Uterus (tissue), 2 donors: ENCODE measurements around the gene IRX4.

Source experiments
- POLR2A ChIP-seq, 2 donors: fragments of 450-650 bp; IDR thresholded peaks; one replicate each; pipeline ENCODE4 v1.6.1; 2016; ENCODE audit warnings: antibody characterized with exemption in 2 of 2, mild to moderate bottlenecking in 1 of 2, moderate library complexity in 1 of 2
- TF ChIP-seq, protein P1 (sequence below), 4 experiments: fragments of 200-600 bp in 2 of 4; fragments of 450-650 bp in 2 of 4; sonication (generic) in 2 of 4; IDR thresholded peaks; one replicate each; pipeline ENCODE4 v1.5.1; 2016 to 2019; ENCODE audit warnings: antibody characterized with exemption in 4 of 4, mild to moderate bottlenecking in 2 of 4, moderate library complexity in 1 of 4

DNA sequence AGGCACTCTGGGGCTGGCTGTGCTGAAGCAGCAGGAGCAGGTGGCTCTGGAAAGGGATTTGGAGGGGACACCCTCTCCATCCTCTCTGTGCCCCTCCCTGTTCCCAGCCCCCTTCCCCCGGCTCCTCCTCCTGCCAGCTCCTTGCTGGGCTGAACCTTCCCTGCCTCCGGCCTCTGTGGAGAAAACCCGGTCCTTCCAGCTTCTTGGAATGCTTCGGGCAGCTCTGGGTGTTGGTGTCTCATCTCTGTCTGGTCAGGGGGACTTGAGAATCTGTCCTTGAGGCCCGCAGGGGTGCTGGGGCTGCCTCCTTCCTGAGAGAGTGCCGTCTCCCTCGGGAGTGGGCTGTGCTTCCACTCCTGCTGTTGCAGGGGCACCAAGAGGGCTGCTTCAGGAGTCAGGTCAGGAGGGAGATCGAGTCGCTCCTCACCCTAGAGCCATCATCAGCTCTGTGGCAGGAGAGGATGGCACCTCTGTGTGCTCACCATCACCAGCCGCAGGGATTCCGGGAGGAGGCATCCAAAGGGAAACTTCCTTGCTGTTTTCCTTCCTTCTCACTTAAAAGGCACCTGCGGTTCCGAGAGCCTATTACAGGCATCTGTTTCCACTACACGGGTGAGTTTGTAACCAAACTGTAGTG lies 50.9 kb downstream of the IRX4 start:
- TF ChIP-seq, protein P1, sequence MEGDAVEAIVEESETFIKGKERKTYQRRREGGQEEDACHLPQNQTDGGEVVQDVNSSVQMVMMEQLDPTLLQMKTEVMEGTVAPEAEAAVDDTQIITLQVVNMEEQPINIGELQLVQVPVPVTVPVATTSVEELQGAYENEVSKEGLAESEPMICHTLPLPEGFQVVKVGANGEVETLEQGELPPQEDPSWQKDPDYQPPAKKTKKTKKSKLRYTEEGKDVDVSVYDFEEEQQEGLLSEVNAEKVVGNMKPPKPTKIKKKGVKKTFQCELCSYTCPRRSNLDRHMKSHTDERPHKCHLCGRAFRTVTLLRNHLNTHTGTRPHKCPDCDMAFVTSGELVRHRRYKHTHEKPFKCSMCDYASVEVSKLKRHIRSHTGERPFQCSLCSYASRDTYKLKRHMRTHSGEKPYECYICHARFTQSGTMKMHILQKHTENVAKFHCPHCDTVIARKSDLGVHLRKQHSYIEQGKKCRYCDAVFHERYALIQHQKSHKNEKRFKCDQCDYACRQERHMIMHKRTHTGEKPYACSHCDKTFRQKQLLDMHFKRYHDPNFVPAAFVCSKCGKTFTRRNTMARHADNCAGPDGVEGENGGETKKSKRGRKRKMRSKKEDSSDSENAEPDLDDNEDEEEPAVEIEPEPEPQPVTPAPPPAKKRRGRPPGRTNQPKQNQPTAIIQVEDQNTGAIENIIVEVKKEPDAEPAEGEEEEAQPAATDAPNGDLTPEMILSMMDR (IDR thresholded peaks at IDR 0.05): no peak
- TF ChIP-seq POLR2A (IDR thresholded peaks at IDR 0.05): no peak
